Measurements from ENCODE around the gene ITPA. TPM values are rescaled to one million over a fixed set of nuclear protein-coding genes. Genes with fewer than 3 reads are reported as not detected.
A peak's percentile ranks its signal among the peaks of the same experiment; 100 is the strongest.

The ITPA gene
- total and polyA plus RNA-seq, 5 donors from 2014 or later: 51.1 to 97.1 (median 82.1) TPM

- Mint-ChIP-seq H3K4me1 (peaks cover 0 to 30% (median 6%) of the 10 kb centered on the region in 4 donors), H3K27me3 (no peaks in the 10 kb centered on the region), H3K27ac (peak overlapping the region in 2 of 3 donors; percentile 41 to 78), H3K36me3 (peaks cover 6% of the 10 kb centered on the region), H3K4me3 (no peak overlapping the region), H3K9me3 (no peaks in the 10 kb centered on the region)
- ATAC-seq (ENCODE audit: low read depth in 2 of 2): no peak
- no peak for DNase-seq
- H3K4me3 ChIP-seq (ENCODE audit: low read depth, low read length): no peak overlapping the region
- no peak overlapping the region for H3K27ac ChIP-seq (ENCODE audit: insufficient read depth, low read length, poor library complexity, severe bottlenecking)
- no peaks in the 10 kb centered on the region for H3K27me3 ChIP-seq (ENCODE audit: control insufficient read depth, insufficient read depth, low read length)
- no peaks in the 10 kb centered on the region for H3K9me3 ChIP-seq (ENCODE audit: control insufficient read depth in 2 of 2, low read length in 2 of 2)
- H3K36me3 ChIP-seq (ENCODE audit: control insufficient read depth, insufficient read depth, low read length): peaks cover 28% of the 10 kb centered on the region
- peaks cover 12% of the 10 kb centered on the region for H3K4me1 ChIP-seq (ENCODE audit: control insufficient read depth, insufficient read depth, low read length, poor library complexity, severe bottlenecking)
These were observed 14.8 kb downstream of the ITPA start for GRCh38 chr20:3223994-3224680.

- Histone ChIP-seq H3K4me3 (ENCODE audit: low read depth, low read length) (no peak overlapping the region), H3K27ac (ENCODE audit: insufficient read depth, low read length, poor library complexity, severe bottlenecking) (no peak overlapping the region), H3K9me3 (ENCODE audit: control insufficient read depth in 2 of 2, low read length in 2 of 2) (no peaks in the 10 kb centered on the region), H3K27me3 (ENCODE audit: control insufficient read depth, insufficient read depth, low read length) (no peaks in the 10 kb centered on the region), H3K4me1 (ENCODE audit: control insufficient read depth, insufficient read depth, low read length, poor library complexity, severe bottlenecking) (peaks cover 12% of the 10 kb centered on the region), H3K36me3 (ENCODE audit: control insufficient read depth, insufficient read depth, low read length) (peaks cover 28% of the 10 kb centered on the region)
- DNase-seq (no peak), ATAC-seq (ENCODE audit: low read depth in 2 of 2) (no peak)
- H3K4me1 Mint-ChIP-seq: peaks cover 0 to 30% (median 6%) of the 10 kb centered on the region in 4 donors
- H3K4me3 Mint-ChIP-seq: no peak overlapping the region
- peaks cover 6% of the 10 kb centered on the region for H3K36me3 Mint-ChIP-seq
- H3K9me3 Mint-ChIP-seq: no peaks in the 10 kb centered on the region
- H3K27me3 Mint-ChIP-seq: no peaks in the 10 kb centered on the region
- peak overlapping the region in 1 of 3 donors; percentile 32 for H3K27ac Mint-ChIP-seq
These were observed 15.6 kb downstream of the ITPA start for GRCh38 chr20:3224681-3225421.

GRCh38 chr20:3226093-3226492 lies 16.8 kb downstream of the ITPA start:
- no peak overlapping the region for H3K27ac ChIP-seq (ENCODE audit: insufficient read depth, low read length, poor library complexity, severe bottlenecking)
- H3K27me3 ChIP-seq (ENCODE audit: control insufficient read depth, insufficient read depth, low read length): no peaks in the 10 kb centered on the region
- Mint-ChIP-seq H3K36me3 (peaks cover 5% of the 10 kb centered on the region), H3K4me3 (no peak overlapping the region), H3K4me1 (peaks cover 0 to 29% (median 5%) of the 10 kb centered on the region in 4 donors), H3K27ac (peak overlapping the region in 1 of 3 donors; percentile 12), H3K9me3 (no peaks in the 10 kb centered on the region), H3K27me3 (no peaks in the 10 kb centered on the region)
- no peaks in the 10 kb centered on the region for H3K9me3 ChIP-seq (ENCODE audit: control insufficient read depth in 2 of 2, low read length in 2 of 2)
- H3K4me1 ChIP-seq (ENCODE audit: control insufficient read depth, insufficient read depth, low read length, poor library complexity, severe bottlenecking): peaks cover 12% of the 10 kb centered on the region
- no peak overlapping the region for H3K4me3 ChIP-seq (ENCODE audit: low read depth, low read length)
- peaks cover 20% of the 10 kb centered on the region for H3K36me3 ChIP-seq (ENCODE audit: control insufficient read depth, insufficient read depth, low read length)
- DNase-seq (no peak), ATAC-seq (ENCODE audit: low read depth in 2 of 2) (no peak)

GRCh38 chr20:3226864-3227263 lies 17.6 kb downstream of the ITPA start:
- H3K36me3 ChIP-seq (ENCODE audit: control insufficient read depth, insufficient read depth, low read length): peaks cover 12% of the 10 kb centered on the region
- H3K27me3 ChIP-seq (ENCODE audit: control insufficient read depth, insufficient read depth, low read length): no peaks in the 10 kb centered on the region
- H3K36me3 Mint-ChIP-seq: no peaks in the 10 kb centered on the region
- H3K27ac Mint-ChIP-seq: no peak overlapping the region
- DNase-seq (no peak), ATAC-seq (ENCODE audit: low read depth in 2 of 2) (no peak)
- no peak overlapping the region for H3K27ac ChIP-seq (ENCODE audit: insufficient read depth, low read length, poor library complexity, severe bottlenecking)
- H3K27me3 Mint-ChIP-seq: no peaks in the 10 kb centered on the region
- no peaks in the 10 kb centered on the region for H3K9me3 Mint-ChIP-seq
- H3K4me3 Mint-ChIP-seq: no peak overlapping the region
- no peaks in the 10 kb centered on the region for H3K9me3 ChIP-seq (ENCODE audit: control insufficient read depth in 2 of 2, low read length in 2 of 2)
- H3K4me1 ChIP-seq (ENCODE audit: control insufficient read depth, insufficient read depth, low read length, poor library complexity, severe bottlenecking): peaks cover 12% of the 10 kb centered on the region
- no peak overlapping the region for H3K4me3 ChIP-seq (ENCODE audit: low read depth, low read length)
- peaks cover 0 to 21% (median 3%) of the 10 kb centered on the region in 4 donors for H3K4me1 Mint-ChIP-seq

- peaks cover 10% of the 10 kb centered on the region for H3K36me3 ChIP-seq (ENCODE audit: control insufficient read depth, insufficient read depth, low read length)
- DNase-seq (no peak), ATAC-seq (ENCODE audit: low read depth in 2 of 2) (no peak)
- H3K27me3 ChIP-seq (ENCODE audit: control insufficient read depth, insufficient read depth, low read length): no peaks in the 10 kb centered on the region
- Mint-ChIP-seq H3K4me3 (no peak overlapping the region), H3K9me3 (no peaks in the 10 kb centered on the region), H3K4me1 (peaks cover 0 to 19% (median 3%) of the 10 kb centered on the region in 4 donors), H3K27ac (no peak overlapping the region), H3K36me3 (no peaks in the 10 kb centered on the region), H3K27me3 (no peaks in the 10 kb centered on the region)
- no peaks in the 10 kb centered on the region for H3K9me3 ChIP-seq (ENCODE audit: control insufficient read depth in 2 of 2, low read length in 2 of 2)
- no peak overlapping the region for H3K27ac ChIP-seq (ENCODE audit: insufficient read depth, low read length, poor library complexity, severe bottlenecking)
- peaks cover 12% of the 10 kb centered on the region for H3K4me1 ChIP-seq (ENCODE audit: control insufficient read depth, insufficient read depth, low read length, poor library complexity, severe bottlenecking)
- no peak overlapping the region for H3K4me3 ChIP-seq (ENCODE audit: low read depth, low read length)
These were observed 18.2 kb downstream of the ITPA start for GRCh38 chr20:3227506-3227905.

- no peak overlapping the region for H3K27ac Mint-ChIP-seq
- Histone ChIP-seq H3K4me1 (ENCODE audit: control insufficient read depth, insufficient read depth, low read length, poor library complexity, severe bottlenecking) (peaks cover 6% of the 10 kb centered on the region), H3K4me3 (ENCODE audit: low read depth, low read length) (no peak overlapping the region), H3K9me3 (ENCODE audit: control insufficient read depth in 2 of 2, low read length in 2 of 2) (no peaks in the 10 kb centered on the region), H3K27ac (ENCODE audit: insufficient read depth, low read length, poor library complexity, severe bottlenecking) (no peak overlapping the region), H3K27me3 (ENCODE audit: control insufficient read depth, insufficient read depth, low read length) (no peaks in the 10 kb centered on the region), H3K36me3 (ENCODE audit: control insufficient read depth, insufficient read depth, low read length) (peaks cover 6% of the 10 kb centered on the region)
- H3K9me3 Mint-ChIP-seq: no peaks in the 10 kb centered on the region
- no peak overlapping the region for H3K4me3 Mint-ChIP-seq
- H3K27me3 Mint-ChIP-seq: no peaks in the 10 kb centered on the region
- no peak for DNase-seq
- peaks cover 0 to 12% (median 0%) of the 10 kb centered on the region in 4 donors for H3K4me1 Mint-ChIP-seq
- H3K36me3 Mint-ChIP-seq: no peaks in the 10 kb centered on the region
- ATAC-seq (ENCODE audit: low read depth in 2 of 2): no peak
These were observed 18.8 kb downstream of the ITPA start for GRCh38 chr20:3227936-3228749.

GRCh38 chr20:3228750-3229032 lies 19.4 kb downstream of the ITPA start:
- no peaks in the 10 kb centered on the region for H3K36me3 Mint-ChIP-seq
- H3K4me1 ChIP-seq (ENCODE audit: control insufficient read depth, insufficient read depth, low read length, poor library complexity, severe bottlenecking): peaks cover under 1% of the 10 kb centered on the region
- no peak overlapping the region for H3K4me3 ChIP-seq (ENCODE audit: low read depth, low read length)
- no peaks in the 10 kb centered on the region for H3K9me3 Mint-ChIP-seq
- no peak overlapping the region for H3K27ac Mint-ChIP-seq
- peaks cover under 1% of the 10 kb centered on the region for H3K36me3 ChIP-seq (ENCODE audit: control insufficient read depth, insufficient read depth, low read length)
- no peaks in the 10 kb centered on the region for H3K27me3 Mint-ChIP-seq
- DNase-seq: no peak
- no peak for ATAC-seq (ENCODE audit: low read depth in 2 of 2)
- H3K4me3 Mint-ChIP-seq: no peak overlapping the region
- no peaks in the 10 kb centered on the region for H3K9me3 ChIP-seq (ENCODE audit: control insufficient read depth in 2 of 2, low read length in 2 of 2)
- H3K27ac ChIP-seq (ENCODE audit: insufficient read depth, low read length, poor library complexity, severe bottlenecking): no peak overlapping the region
- no peaks in the 10 kb centered on the region for H3K27me3 ChIP-seq (ENCODE audit: control insufficient read depth, insufficient read depth, low read length)
- peaks cover 0 to 7% (median 0%) of the 10 kb centered on the region in 4 donors for H3K4me1 Mint-ChIP-seq
